HG02943 (cell line): ENCODE results near the gene CCDC27.

Experiments used
- ATAC-seq: cut with Tn5 transposase; IDR thresholded peaks from one replicate; pipeline ENCODE4 v1.9.1; 2021; ENCODE audit warnings: mild to moderate bottlenecking, low read depth, moderate library complexity; ENCODE audit not compliant: unreplicated experiment

CCDC27 gene

GRCh38 chr1:3749512-3749911 lies 2.7 kb upstream of the CCDC27 start:
- no peak for ATAC-seq

- no peak for ATAC-seq
Measured at GRCh38 chr1:3750741-3751140, 1.5 kb upstream of the CCDC27 start.

GRCh38 chr1:3753656-3754454 lies 1.6 kb downstream of the CCDC27 start:
- no peak for ATAC-seq

DNA sequence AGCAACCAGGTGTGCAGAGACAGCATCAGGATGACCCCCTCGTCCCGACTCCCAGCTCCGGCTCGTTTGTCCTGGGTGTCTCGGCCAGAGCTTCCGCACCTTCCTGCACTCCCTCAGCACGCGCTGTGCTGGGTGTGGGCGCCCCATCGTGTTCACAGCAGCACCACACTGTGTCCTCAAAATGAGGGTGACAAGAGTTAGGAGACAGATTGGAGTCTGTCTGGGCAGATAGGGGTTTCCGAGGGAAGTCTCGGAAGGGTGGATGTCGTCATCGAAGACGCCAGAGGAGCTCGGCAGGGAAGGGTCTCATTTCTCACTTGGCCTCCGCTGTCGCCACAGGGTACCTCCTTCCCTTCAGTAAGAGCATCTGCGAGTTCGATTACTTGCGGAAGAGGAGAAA lies 4.1 kb downstream of the CCDC27 start:
- no peak for ATAC-seq

DNA sequence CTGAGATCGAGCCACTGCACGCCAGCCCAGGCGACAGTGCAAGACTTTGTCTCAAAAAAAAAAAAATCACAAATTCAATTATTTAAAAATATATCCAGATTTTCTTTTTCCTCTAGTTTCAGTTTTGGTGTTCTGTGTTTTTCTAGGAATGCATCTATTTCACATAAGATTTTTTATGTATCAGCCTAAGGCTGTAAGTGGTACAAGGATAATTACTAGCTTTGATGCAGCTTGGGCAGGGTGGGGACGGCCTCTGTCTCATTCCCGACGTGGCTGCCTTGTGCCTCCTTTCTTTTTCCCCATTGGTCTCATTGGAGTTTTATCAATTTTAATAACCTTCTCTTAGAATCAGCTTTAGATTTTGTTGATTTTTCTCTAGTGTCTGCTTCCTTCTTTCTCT lies 6.9 kb downstream of the CCDC27 start:
- ATAC-seq, result no peak

- ATAC-seq, result no peak
Measured at GRCh38 chr1:3759796-3760195, 7.5 kb downstream of the CCDC27 start.

- ATAC-seq, result no peak
Measured at GRCh38 chr1:3761296-3762010, 9.2 kb downstream of the CCDC27 start.

DNA sequence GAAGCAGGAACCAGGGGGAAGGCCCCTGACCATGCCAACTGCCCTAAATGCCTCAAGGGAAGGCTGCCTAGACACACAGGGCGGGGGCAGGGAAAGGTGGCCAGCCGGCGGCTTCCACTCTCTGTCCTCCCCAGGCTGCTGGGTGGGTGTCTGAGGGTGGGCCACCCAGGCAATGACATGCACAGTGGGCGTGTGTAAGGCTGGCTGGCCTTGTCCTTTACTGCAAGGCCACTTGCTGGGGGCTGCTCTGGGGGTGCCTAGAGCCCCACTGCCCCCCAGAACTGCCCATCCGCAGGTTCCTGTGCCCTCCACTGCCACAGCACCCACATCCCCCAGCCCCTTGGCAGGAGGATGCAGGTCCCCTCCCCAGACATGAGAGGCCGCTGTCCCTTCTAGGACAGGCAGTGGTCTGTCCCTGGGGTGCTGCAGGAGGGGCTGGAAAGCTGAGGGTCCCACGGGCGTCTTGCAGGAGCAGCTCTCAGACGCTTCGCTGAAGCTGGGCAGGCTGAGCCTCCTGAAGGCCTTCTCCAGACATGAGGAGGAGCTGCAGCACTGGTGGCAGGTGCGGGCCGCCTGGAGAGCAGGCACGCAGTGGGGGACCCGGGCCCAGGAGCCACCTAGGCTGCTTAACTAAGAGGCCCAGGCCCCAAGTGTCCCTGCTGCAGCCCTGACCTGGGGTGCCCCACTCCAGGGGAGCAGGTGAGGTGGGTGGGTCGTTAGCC lies 10.1 kb downstream of the CCDC27 start:
- ATAC-seq, result no peak

- no peak for ATAC-seq
Measured at GRCh38 chr1:3762873-3763228, 10.6 kb downstream of the CCDC27 start.

- ATAC-seq, result no peak
Measured at GRCh38 chr1:3763351-3764125, 11.3 kb downstream of the CCDC27 start.

- ATAC-seq, result no peak
Measured at GRCh38 chr1:3767328-3767925, 15.2 kb downstream of the CCDC27 start.

DNA sequence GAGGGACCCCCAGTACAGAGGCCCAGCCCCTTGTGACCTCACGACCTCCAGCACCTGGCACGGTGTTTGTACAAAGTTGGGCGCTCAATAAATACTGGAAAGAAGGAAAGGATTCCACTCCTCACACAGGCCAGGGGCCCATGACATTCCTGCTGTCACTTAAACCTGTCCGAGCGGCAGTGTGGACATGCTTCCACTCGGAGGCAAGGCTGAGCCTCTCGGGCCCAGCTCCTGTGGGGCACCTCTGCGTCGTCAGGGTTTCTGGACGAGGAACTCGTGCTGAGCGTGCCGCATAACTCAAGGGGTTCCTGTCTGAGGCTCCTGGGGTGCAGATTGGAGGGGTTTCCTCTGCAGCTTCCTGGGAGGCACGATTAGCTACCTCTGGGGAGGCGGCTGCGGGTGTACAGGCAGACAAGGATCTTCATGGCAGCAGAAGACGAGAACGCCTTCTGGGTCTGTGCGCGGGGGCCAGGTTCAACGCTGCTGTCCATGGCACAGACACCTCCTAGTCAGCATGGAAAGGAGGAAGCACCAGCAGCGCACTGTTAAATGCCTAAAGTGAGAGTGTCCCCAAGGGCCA lies 16.7 kb downstream of the CCDC27 start:
- no peak for ATAC-seq

DNA sequence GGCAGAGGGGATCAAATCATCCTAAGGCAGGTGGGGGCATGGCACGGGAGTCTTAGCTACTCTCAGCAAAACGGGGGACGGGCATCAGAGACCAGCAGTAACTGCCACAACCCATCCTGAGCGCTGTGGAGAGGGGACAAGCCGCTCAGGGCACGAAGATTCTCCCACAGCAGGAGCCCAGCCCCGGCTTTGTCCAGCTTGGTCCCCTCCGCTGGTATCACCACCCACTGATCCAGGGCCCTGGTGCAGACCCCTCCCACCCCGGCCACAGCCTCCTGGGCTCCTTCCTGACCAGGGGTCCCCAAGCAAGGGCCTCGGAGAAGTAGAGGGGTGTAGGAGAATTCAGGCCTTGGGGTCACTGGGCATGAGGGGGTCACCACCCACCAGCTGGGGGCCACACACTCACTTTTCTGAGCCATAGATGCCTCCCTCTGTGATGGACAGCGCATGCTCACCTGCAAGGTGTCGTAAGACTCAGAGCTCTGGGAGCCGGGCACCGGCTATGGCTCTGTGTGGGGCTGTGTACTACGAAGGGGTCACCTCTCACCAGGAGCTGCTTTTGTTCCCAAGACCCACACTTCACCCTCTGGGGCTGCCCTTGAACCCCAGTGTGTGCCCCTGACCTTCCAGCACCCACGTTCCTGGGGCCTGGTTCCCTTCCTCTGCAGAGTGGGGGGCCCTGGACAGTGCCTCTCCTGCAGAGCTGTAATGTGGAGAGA lies 18.0 kb downstream of the CCDC27 start:
- ATAC-seq, result no peak

GRCh38 chr1:3771108-3772026 lies 19.1 kb downstream of the CCDC27 start:
- peak; percentile 9 for ATAC-seq

GRCh38 chr1:3772027-3772714 lies 19.9 kb downstream of the CCDC27 start:
- ATAC-seq, result peak; percentile 47

DNA sequence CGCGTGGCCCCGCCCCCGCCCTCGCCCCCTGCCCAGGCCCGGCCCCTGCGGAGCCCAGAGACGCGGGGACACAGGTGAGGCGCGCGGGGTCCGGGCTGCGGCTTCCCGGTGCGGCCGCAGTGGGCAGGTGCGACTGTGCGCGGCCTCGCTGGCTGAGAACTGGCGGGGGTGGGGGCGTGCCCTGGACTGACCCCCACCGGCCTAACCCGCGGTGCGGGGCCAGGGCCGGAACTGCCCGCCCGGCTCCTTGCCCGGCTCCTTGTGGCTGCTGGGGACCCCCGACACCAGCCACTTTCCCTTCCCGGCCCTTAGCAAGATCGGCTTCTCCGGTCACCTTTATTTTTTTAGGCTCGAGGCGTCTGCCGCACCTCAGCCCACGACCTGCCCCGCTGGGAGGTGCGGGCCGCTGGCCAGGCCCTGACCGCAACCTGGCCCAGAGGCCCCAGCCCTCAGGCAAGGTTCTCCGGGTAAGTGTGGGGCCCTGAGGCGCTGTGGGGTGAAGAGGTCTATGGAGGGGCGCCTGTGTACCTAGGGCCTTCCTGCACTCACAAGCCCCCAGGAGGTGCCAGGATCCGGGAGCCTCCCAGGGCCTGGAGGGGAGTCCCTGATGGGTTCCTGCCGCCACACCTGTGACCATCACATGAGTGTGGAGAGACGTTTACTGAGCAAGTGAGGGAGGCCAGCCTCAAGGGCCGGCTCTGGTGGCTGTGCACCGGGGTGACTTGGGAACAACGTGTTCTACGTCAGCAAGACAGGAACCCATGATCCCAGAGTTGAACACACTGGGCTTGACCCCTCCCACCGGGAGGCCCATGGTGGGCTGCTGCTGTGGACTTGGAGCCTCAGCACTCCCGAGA lies 20.7 kb downstream of the CCDC27 start, which contains the start of gene SMIM1:
TSS of gene SMIM1 (plus strand) at position 35 of the 857 bp plus-strand sequence. CDS start 2,625 bp downstream, outside the sequence.
- ATAC-seq, result peak; percentile 16
